GM12891 (cell line): Measurements from ENCODE around the gene THSD4.

Source experiments
- DNase-seq: peaks from one replicate; pipeline ENCODE4 v3.0.0; 2011; ENCODE audit warnings: low spot score; ENCODE audit not compliant: insufficient read length
- FAIRE-seq: peaks from 2 replicates; lab custom pipeline; 2011; peaks lifted over from hg19 to GRCh38; lab: Jason Lieb, UNC
- PAX5 ChIP-seq: IDR thresholded peaks from 2 replicates; pipeline ENCODE4 v1.6.1; 2011; ENCODE audit warnings: low read length, moderate library complexity, mild to moderate bottlenecking; ENCODE audit not compliant: insufficient read depth, severe bottlenecking
- POLR2A ChIP-seq: IDR thresholded peaks from 2 replicates; pipeline ENCODE4 v1.6.1; 2011; ENCODE audit warnings: low read depth, low read length, control low read depth
- POLR2AphosphoS5 ChIP-seq: IDR thresholded peaks from 2 replicates; pipeline ENCODE4 v1.6.1; 2011; ENCODE audit warnings: low read depth, low read length, control low read depth
- POU2F2 ChIP-seq: IDR thresholded peaks from 2 replicates; pipeline ENCODE4 v1.6.1; 2011; ENCODE audit warnings: low read depth, mild to moderate bottlenecking, control low read depth, low read length, moderate library complexity
- SPI1 ChIP-seq: IDR thresholded peaks from 2 replicates; pipeline ENCODE4 v1.6.1; 2011; ENCODE audit warnings: low read depth, low read length, control low read depth
- TAF1 ChIP-seq: IDR thresholded peaks from 2 replicates; pipeline ENCODE4 v1.6.1; 2011; ENCODE audit warnings: low read depth, low read length, control low read depth

THSD4 gene

GRCh38 chr15:71469413-71469812 is 354.1 kb downstream of the THSD4 start:
- TF ChIP-seq POU2F2 (no peak), TAF1 (no peak), PAX5 (no peak), POLR2AphosphoS5 (no peak), SPI1 (no peak), POLR2A (no peak)
- FAIRE-seq (no peak), DNase-seq (no peak)

- no peak for FAIRE-seq
- TF ChIP-seq POU2F2 (no peak), POLR2AphosphoS5 (no peak), PAX5 (no peak)
- peak; percentile 41 for DNase-seq
Measured at GRCh38 chr15:71471347-71471746, 356.1 kb downstream of the THSD4 start.

GRCh38 chr15:71472566-71472965 is 357.3 kb downstream of the THSD4 start:
- no peak for FAIRE-seq
- TF ChIP-seq TAF1 (no peak), POLR2A (no peak), PAX5 (no peak), SPI1 (no peak)
- no peak for DNase-seq

GRCh38 chr15:71473751-71474150 is 358.5 kb downstream of the THSD4 start:
- TF ChIP-seq SPI1 (no peak), POLR2AphosphoS5 (no peak), PAX5 (no peak), POLR2A (no peak), TAF1 (no peak), POU2F2 (no peak)
- no peak for FAIRE-seq
- no peak for DNase-seq

GRCh38 chr15:71476823-71477222 is 361.6 kb downstream of the THSD4 start:
- FAIRE-seq (peak; percentile 80), DNase-seq (no peak)
- TF ChIP-seq SPI1 (peak; percentile 17; the same call in 1 of the 2 replicates), POU2F2 (no peak)

- no peak for TF ChIP-seq PAX5
- TF ChIP-seq POLR2AphosphoS5 = no peak
- no peak for TF ChIP-seq TAF1
- no peak for TF ChIP-seq POLR2A
- no peak for TF ChIP-seq POU2F2
- TF ChIP-seq SPI1 = no peak
- no peak for DNase-seq
- no peak for FAIRE-seq
Measured at GRCh38 chr15:71480556-71480955, 365.3 kb downstream of the THSD4 start.

GRCh38 chr15:71484080-71484479 is 368.8 kb downstream of the THSD4 start:
- FAIRE-seq (no peak), DNase-seq (no peak)
- TF ChIP-seq TAF1 (no peak), SPI1 (no peak), POU2F2 (no peak), PAX5 (no peak), POLR2A (no peak), POLR2AphosphoS5 (no peak)

- DNase-seq (no peak), FAIRE-seq (no peak)
- TF ChIP-seq POLR2AphosphoS5 = no peak
- no peak for TF ChIP-seq POLR2A
- TF ChIP-seq TAF1 = no peak
- TF ChIP-seq SPI1 = no peak
- TF ChIP-seq PAX5 = no peak
- no peak for TF ChIP-seq POU2F2
Measured at GRCh38 chr15:71485094-71485693, 369.9 kb downstream of the THSD4 start.

GRCh38 chr15:71489570-71489969 is 374.3 kb downstream of the THSD4 start:
- FAIRE-seq = no peak
- TF ChIP-seq TAF1 = no peak
- no peak for TF ChIP-seq SPI1
- TF ChIP-seq POLR2AphosphoS5 = no peak
- no peak for TF ChIP-seq POU2F2
- TF ChIP-seq PAX5 = no peak
- no peak for TF ChIP-seq POLR2A
- DNase-seq = no peak

GRCh38 chr15:71493526-71493925 is 378.3 kb downstream of the THSD4 start:
- DNase-seq (no peak), FAIRE-seq (no peak)
- no peak for TF ChIP-seq TAF1
- TF ChIP-seq PAX5 = no peak
- no peak for TF ChIP-seq POLR2A
- no peak for TF ChIP-seq POU2F2
- TF ChIP-seq POLR2AphosphoS5 = no peak
- no peak for TF ChIP-seq SPI1
